Right lobe of liver (tissue), 6 donors: ENCODE data around the gene KCNMA1. TPM values are rescaled to one million over a fixed set of nuclear protein-coding genes. Genes with fewer than 3 reads are reported as not detected.

Experiments used
- ATAC-seq, 4 donors: fragments of 200-7000 bp; cut with Tn5 transposase; one replicate each; pipeline ENCODE4 v1.9.1; 2020; ENCODE audit warnings: mild to moderate bottlenecking in 4 of 4, moderate library complexity in 4 of 4
- DNase-seq, 3 donors: peaks; one replicate each; pipeline ENCODE4 v3.0.0-alpha.2; 2020
- H3K27ac ChIP-seq, 3 donors: fragments of 200-600 bp; one replicate each; pipeline ENCODE4 v1.8.0; 2022
- H3K27me3 ChIP-seq, 2 donors: fragments of 200-600 bp; one replicate each; pipeline ENCODE4 v1.8.0; 2022
- H3K36me3 ChIP-seq, 4 donors: fragments of 200-600 bp; sonication (generic) in 1 of 4; one replicate each; pipeline versions ENCODE4 v1.5.1 to v1.8.0; 2017 to 2022; ENCODE audit warnings: control low read depth in 1 of 4
- H3K4me1 ChIP-seq, 4 donors: fragments of 200-600 bp; sonication (generic) in 1 of 4; one replicate each; pipeline versions ENCODE4 v1.5.1 to v1.8.0; 2017 to 2022; ENCODE audit warnings: control low read depth in 1 of 4
- H3K4me3 ChIP-seq, 3 donors: fragments of 200-600 bp; one replicate each; pipeline ENCODE4 v1.8.0; 2022
- H3K9me3 ChIP-seq, 4 donors: fragments of 200-600 bp; sonication (generic) in 1 of 4; one replicate each; pipeline versions ENCODE4 v1.5.1 to v1.8.0; 2017 to 2022; ENCODE audit warnings: control low read depth in 1 of 4
- POLR2A ChIP-seq: fragments of 450-650 bp; IDR thresholded peaks from one replicate; pipeline ENCODE4 v1.6.1; 2017; ENCODE audit warnings: antibody characterized with exemption, mild to moderate bottlenecking
- WGBS: methylation state at CpG from one replicate; pipeline ENCODE4 v1.1.6; 2018; ENCODE audit warnings: low coverage, low lambda C conversion rate; ENCODE audit not compliant: insufficient coverage; ENCODE audit errors: missing lambda C conversion rate; 5-methylcytosine and 5-hydroxymethylcytosine counted together
- intact Hi-C, 2 donors: fragments of 100-400 bp; cut with DNase I; formaldehyde crosslinking; loops; one replicate each; pipeline versions ENCODE4 v1.11.2 to v1.14.1; 2022
- small RNA-seq, 2 experiments: library from RNA; depleted of rRNA; stranded (forward); fragments of <200 nt; gene quantifications; one replicate each; pipeline ENCODE3, GENCODE V24; 2016
- total RNA-seq, 6 experiments: library from RNA; depleted of rRNA in 2 of 6; stranded (reverse); fragments of >200 nt in 2 of 6; fragmentation: NEBNext Ultra II Directional in 3 of 6; extraction: Animal tissue kit (Norgen Biotek cat#: 25700) in 3 of 6; gene quantifications; one replicate each; pipeline versions ENCODE4 v1.1.0 to v1.2.4, GENCODE V29; 2016 to 2023
- TF ChIP-seq, protein P1 (sequence below), 4 donors: fragments of 200-600 bp in 3 of 4; fragments of 450-650 bp in 1 of 4; IDR thresholded peaks; one replicate each; pipeline versions ENCODE4 v1.5.1 to v1.8.0; 2016 to 2022; ENCODE audit warnings: antibody characterized with exemption in 4 of 4, mild to moderate bottlenecking in 2 of 4
- donor health status: DM: no; HTN: yes; CAD: no.
- donor health status: DM: no; HTN: no; CAD: no.
- donor health status: DM: no; HTN: no; CAD: no.
- donor health status: DM: no; HTN: yes; CAD: no.
- donor health status: DM: no; HTN: yes; CAD: no.

The KCNMA1 gene
- total RNA-seq, 6 experiments from 2014 or later = 5.7 to 48.0 (median 15.1) TPM

GRCh38 chr10:76840802-76841201 lies 796.8 kb downstream of the KCNMA1 start:
- no peak for DNase-seq
- intact Hi-C loops = no loop called here
- no peak overlapping the region for H3K4me3 ChIP-seq
- ATAC-seq = no peak
- peaks cover 0 to 7% of the 10 kb centered on the region in 2 donors for H3K27me3 ChIP-seq
- TF ChIP-seq, protein P1, sequence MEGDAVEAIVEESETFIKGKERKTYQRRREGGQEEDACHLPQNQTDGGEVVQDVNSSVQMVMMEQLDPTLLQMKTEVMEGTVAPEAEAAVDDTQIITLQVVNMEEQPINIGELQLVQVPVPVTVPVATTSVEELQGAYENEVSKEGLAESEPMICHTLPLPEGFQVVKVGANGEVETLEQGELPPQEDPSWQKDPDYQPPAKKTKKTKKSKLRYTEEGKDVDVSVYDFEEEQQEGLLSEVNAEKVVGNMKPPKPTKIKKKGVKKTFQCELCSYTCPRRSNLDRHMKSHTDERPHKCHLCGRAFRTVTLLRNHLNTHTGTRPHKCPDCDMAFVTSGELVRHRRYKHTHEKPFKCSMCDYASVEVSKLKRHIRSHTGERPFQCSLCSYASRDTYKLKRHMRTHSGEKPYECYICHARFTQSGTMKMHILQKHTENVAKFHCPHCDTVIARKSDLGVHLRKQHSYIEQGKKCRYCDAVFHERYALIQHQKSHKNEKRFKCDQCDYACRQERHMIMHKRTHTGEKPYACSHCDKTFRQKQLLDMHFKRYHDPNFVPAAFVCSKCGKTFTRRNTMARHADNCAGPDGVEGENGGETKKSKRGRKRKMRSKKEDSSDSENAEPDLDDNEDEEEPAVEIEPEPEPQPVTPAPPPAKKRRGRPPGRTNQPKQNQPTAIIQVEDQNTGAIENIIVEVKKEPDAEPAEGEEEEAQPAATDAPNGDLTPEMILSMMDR (IDR thresholded peaks at IDR 0.05) = no peak
- TF ChIP-seq POLR2A = no peak
- no peaks in the 10 kb centered on the region for H3K9me3 ChIP-seq
- no peaks in the 10 kb centered on the region for H3K36me3 ChIP-seq
- no peaks in the 10 kb centered on the region for H3K4me1 ChIP-seq
- 68% methylated on average over 6 of the region's 8 CpGs for WGBS
- H3K27ac ChIP-seq = no peak overlapping the region

GRCh38 chr10:76839276-76839675 lies 798.3 kb downstream of the KCNMA1 start:
- intact Hi-C loops = no loop called here
- TF ChIP-seq, protein P1 (IDR thresholded peaks at IDR 0.05) = no peak
- TF ChIP-seq POLR2A = no peak
- H3K36me3 ChIP-seq = no peaks in the 10 kb centered on the region
- no peaks in the 10 kb centered on the region for H3K9me3 ChIP-seq
- H3K4me1 ChIP-seq = no peaks in the 10 kb centered on the region
- H3K27ac ChIP-seq = no peak overlapping the region
- ATAC-seq = no peak
- DNase-seq = no peak
- peaks cover 0 to 7% of the 10 kb centered on the region in 2 donors for H3K27me3 ChIP-seq
- no peak overlapping the region for H3K4me3 ChIP-seq
- 11% methylated on average over 3 of the region's 3 CpGs for WGBS

DNA sequence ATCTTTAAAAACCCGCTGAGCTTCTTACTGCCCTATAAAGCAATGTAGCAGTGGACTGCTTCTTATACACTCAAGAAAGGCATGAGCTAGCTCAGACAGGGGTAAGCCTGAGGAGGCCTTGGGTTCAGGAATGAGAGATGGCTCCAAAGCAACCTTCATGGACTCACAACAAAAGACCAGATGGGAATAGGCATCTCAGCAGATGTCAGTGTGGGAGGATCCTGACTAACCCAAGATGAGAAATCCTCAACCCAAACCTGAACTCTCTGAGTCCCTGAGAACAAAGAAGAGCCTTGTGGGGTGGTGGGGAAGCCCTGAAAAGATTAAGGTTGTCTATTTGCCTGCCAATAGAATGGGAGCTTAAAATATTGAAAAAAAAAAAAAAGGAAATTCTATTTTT lies 807.4 kb downstream of the KCNMA1 start:
- WGBS = 33% methylated on average over 1 of the region's 1 CpG
- H3K27ac ChIP-seq = no peak overlapping the region
- TF ChIP-seq, protein P1 (IDR thresholded peaks at IDR 0.05) = no peak
- TF ChIP-seq POLR2A = no peak

GRCh38 chr10:76829724-76830123 lies 807.9 kb downstream of the KCNMA1 start:
- 36% methylated on average over 2 of the region's 2 CpGs for WGBS
- no peaks in the 10 kb centered on the region for H3K9me3 ChIP-seq
- ATAC-seq = no peak
- no peak for DNase-seq
- H3K27ac ChIP-seq = no peak overlapping the region
- intact Hi-C loops = no loop called here
- no peaks in the 10 kb centered on the region for H3K4me1 ChIP-seq
- TF ChIP-seq, protein P1 (IDR thresholded peaks at IDR 0.05) = no peak
- no peak for TF ChIP-seq POLR2A
- no peaks in the 10 kb centered on the region for H3K36me3 ChIP-seq
- H3K27me3 ChIP-seq = no peaks in the 10 kb centered on the region
- H3K4me3 ChIP-seq = no peak overlapping the region

More for the DNA sequence above, 807.4 kb downstream of the KCNMA1 start:
- ATAC-seq (no peak), DNase-seq (no peak)
- Histone ChIP-seq H3K27me3 (no peaks in the 10 kb centered on the region), H3K9me3 (no peaks in the 10 kb centered on the region), H3K36me3 (no peaks in the 10 kb centered on the region), H3K4me1 (no peaks in the 10 kb centered on the region), H3K4me3 (no peak overlapping the region)
- intact Hi-C loops = no loop called here

Small RNA genes within 50 kb of the gene (small RNA-seq; reads per million reads assigned to genes)
- gene ATP5MC1P8 (0 reads per million in 2 experiments), gene COX6CP15 (0 reads per million in 2 experiments), gene RF00322 (0 reads per million in 2 experiments), gene RNA5SP321 (0 reads per million in 2 experiments)
